Ectodermal cell (in vitro differentiated cells): ENCODE data around the gene KCTD4.

Source experiments
- H3K27ac ChIP-seq: 2 replicates; pipeline ENCODE4 v1.7.0; 2013; ENCODE audit warnings: mild to moderate bottlenecking, low read depth, low read length; ENCODE audit not compliant: insufficient read depth, poor library complexity, severe bottlenecking
- H3K27me3 ChIP-seq: 2 replicates; pipeline ENCODE4 v1.7.0; 2013; ENCODE audit warnings: mild to moderate bottlenecking, low read length; ENCODE audit not compliant: insufficient read depth, control insufficient read depth, poor library complexity, severe bottlenecking
- H3K36me3 ChIP-seq: one replicate; pipeline ENCODE4 v1.7.0; 2013; ENCODE audit warnings: low read length; ENCODE audit not compliant: control insufficient read depth, insufficient read depth
- H3K4me1 ChIP-seq: one replicate; pipeline ENCODE4 v1.7.0; 2013; ENCODE audit warnings: low read length; ENCODE audit not compliant: control insufficient read depth, insufficient read depth
- H3K4me3 ChIP-seq: 2 replicates; pipeline ENCODE4 v1.7.0; 2013; ENCODE audit warnings: low read depth, low read length, control low read depth; ENCODE audit not compliant: insufficient read depth
- H3K9me3 ChIP-seq: 2 replicates; pipeline ENCODE4 v1.7.0; 2013; ENCODE audit warnings: mild to moderate bottlenecking, low read length, moderate library complexity; ENCODE audit not compliant: control insufficient read depth
- WGBS, 2 experiments: methylation state at CpG; one replicate each; pipeline ENCODE4 v1.1.7; 2013; ENCODE audit warnings: missing lambda C conversion rate in 2 of 2; 5-methylcytosine and 5-hydroxymethylcytosine counted together

The KCTD4 gene

GRCh38 chr13:45162821-45163220 is 38.0 kb downstream of the KCTD4 start:
- H3K4me1 ChIP-seq = no peaks in the 10 kb centered on the region
- H3K4me3 ChIP-seq = no peak overlapping the region
- H3K9me3 ChIP-seq = no peaks in the 10 kb centered on the region
- no peak overlapping the region for H3K27ac ChIP-seq
- WGBS, 2 experiments = 100% methylated on average over 1 of the region's 1 CpG; no CpG with 5 or more reads in 1 of the 2 experiments
- no peaks in the 10 kb centered on the region for H3K36me3 ChIP-seq
- H3K27me3 ChIP-seq = no peaks in the 10 kb centered on the region

- 67 to 90% methylated on average over 1 of the region's 1 CpG for WGBS, 2 experiments
- Histone ChIP-seq H3K27me3 (no peaks in the 10 kb centered on the region), H3K27ac (no peak overlapping the region), H3K4me3 (no peak overlapping the region), H3K4me1 (no peaks in the 10 kb centered on the region), H3K36me3 (no peaks in the 10 kb centered on the region), H3K9me3 (no peaks in the 10 kb centered on the region)
These were observed 38.7 kb downstream of the KCTD4 start for GRCh38 chr13:45162194-45162593.

GRCh38 chr13:45156565-45157361 is 44.1 kb downstream of the KCTD4 start:
- 92 to 95% methylated on average over 7 of the region's 7 CpGs for WGBS, 2 experiments

GRCh38 chr13:45149964-45150363 is 50.9 kb downstream of the KCTD4 start:
- no peaks in the 10 kb centered on the region for H3K4me1 ChIP-seq
- no peak overlapping the region for H3K27ac ChIP-seq
- no peak overlapping the region for H3K4me3 ChIP-seq
- H3K36me3 ChIP-seq = peaks cover 8% of the 10 kb centered on the region
- WGBS, 2 experiments = no CpG with 5 or more reads among the region's 1 CpG
- H3K27me3 ChIP-seq = no peaks in the 10 kb centered on the region
- no peaks in the 10 kb centered on the region for H3K9me3 ChIP-seq

More at GRCh38 chr13:45156565-45157361, 44.1 kb downstream of the KCTD4 start:
- Histone ChIP-seq H3K9me3 (no peaks in the 10 kb centered on the region), H3K4me1 (no peaks in the 10 kb centered on the region), H3K36me3 (peaks cover 5% of the 10 kb centered on the region), H3K27me3 (no peaks in the 10 kb centered on the region), H3K27ac (no peak overlapping the region), H3K4me3 (no peak overlapping the region)

GRCh38 chr13:45143346-45143751 is 57.5 kb downstream of the KCTD4 start:
- Histone ChIP-seq H3K4me3 (no peak overlapping the region), H3K27me3 (no peaks in the 10 kb centered on the region), H3K27ac (no peak overlapping the region), H3K4me1 (no peaks in the 10 kb centered on the region), H3K36me3 (no peaks in the 10 kb centered on the region), H3K9me3 (no peaks in the 10 kb centered on the region)
- WGBS, 2 experiments = 97% methylated on average over 5 to 7 of the region's 7 CpGs
